Mucosa of stomach (tissue), 1 donor: ENCODE measurements around the gene CACNA2D3.

Experiments
- H3K27me3 ChIP-seq: one replicate; pipeline ENCODE4 v1.7.0; 2013; ENCODE audit warnings: mild to moderate bottlenecking, low read length; ENCODE audit not compliant: control insufficient read depth, insufficient read depth
- H3K36me3 ChIP-seq: one replicate; pipeline ENCODE4 v1.7.0; 2013; ENCODE audit warnings: low read length; ENCODE audit not compliant: control insufficient read depth, insufficient read depth
- H3K4me1 ChIP-seq: one replicate; pipeline ENCODE4 v1.7.0; 2013; ENCODE audit warnings: mild to moderate bottlenecking, low read length; ENCODE audit not compliant: control insufficient read depth, insufficient read depth
- H3K4me3 ChIP-seq: one replicate; pipeline ENCODE4 v1.7.0; 2013; ENCODE audit warnings: low read length
- H3K9ac ChIP-seq: one replicate; pipeline ENCODE4 v1.7.0; 2013; ENCODE audit warnings: mild to moderate bottlenecking, low read length, moderate library complexity
- H3K9me3 ChIP-seq: one replicate; pipeline ENCODE4 v1.7.0; 2013; ENCODE audit warnings: mild to moderate bottlenecking, low read length, moderate library complexity; ENCODE audit not compliant: control insufficient read depth
- donor health status: Pancreatic carcinoma.

CACNA2D3 gene

DNA sequence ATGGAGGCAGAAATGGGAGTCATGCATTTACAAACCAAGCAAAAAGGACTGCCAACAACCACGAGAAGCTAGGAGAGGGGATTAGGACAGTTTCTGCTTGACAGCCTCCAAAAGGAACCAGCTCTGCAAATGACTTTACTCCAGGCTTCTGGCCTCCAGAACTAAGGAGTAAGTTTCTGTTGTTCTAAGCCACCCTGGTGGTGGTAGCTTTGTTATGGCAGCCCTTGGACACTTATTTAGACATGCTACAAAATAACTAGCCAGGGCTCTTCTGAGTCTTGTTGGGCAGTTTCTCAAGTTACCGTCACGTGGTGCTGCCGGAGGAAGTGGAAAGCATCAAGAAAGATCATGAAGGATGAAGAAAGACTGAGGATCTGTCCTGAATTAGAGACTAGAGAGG, 419.0 kb downstream of the CACNA2D3 start:
- no peak overlapping the region for H3K9ac ChIP-seq
- no peaks in the 10 kb centered on the region for H3K9me3 ChIP-seq
- no peaks in the 10 kb centered on the region for H3K36me3 ChIP-seq
- H3K4me3 ChIP-seq, result no peak overlapping the region
- no peaks in the 10 kb centered on the region for H3K27me3 ChIP-seq
- H3K4me1 ChIP-seq, result no peaks in the 10 kb centered on the region

DNA sequence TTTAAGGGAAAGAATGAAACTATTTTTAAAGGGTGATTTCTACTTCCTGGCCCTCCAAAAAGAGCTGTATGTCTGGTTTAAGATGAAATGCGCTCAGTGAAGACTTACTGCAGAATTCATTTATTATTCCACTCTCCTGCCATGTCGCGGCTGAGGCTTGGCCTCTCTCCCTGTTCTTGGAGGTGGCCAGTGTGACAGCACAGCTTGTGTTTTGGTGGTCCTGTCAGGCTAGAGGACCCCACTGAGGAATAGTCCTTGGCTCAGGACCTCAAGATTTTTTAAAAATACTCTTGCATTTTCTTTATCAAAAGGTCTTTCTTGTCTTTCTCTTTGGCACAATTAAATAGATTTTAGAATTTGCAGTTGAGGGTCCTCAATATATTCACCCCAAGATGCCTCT, 421.1 kb downstream of the CACNA2D3 start:
- Histone ChIP-seq H3K9ac (no peak overlapping the region), H3K4me3 (no peak overlapping the region), H3K27me3 (no peaks in the 10 kb centered on the region), H3K4me1 (no peaks in the 10 kb centered on the region), H3K9me3 (no peaks in the 10 kb centered on the region), H3K36me3 (no peaks in the 10 kb centered on the region)

DNA sequence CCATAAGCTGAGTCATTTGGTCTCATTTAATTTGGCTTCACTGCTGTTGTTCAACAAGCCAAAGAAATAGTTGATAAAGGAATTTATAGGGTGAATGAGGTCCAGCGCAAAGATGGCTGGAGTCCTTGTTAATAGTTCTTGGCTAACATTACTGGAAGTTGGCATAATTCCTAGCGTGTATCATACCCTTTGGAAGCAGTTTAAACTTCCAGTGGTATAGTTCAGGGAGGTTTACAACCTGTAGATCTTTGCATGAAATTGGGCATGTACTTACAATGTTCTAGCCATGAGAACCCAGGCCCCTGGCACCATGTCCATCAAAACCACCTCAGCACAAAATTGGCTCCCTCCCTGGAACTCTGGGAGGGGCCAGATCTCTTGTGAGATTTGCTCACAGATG, 424.7 kb downstream of the CACNA2D3 start:
- Histone ChIP-seq H3K9ac (no peak overlapping the region), H3K4me3 (no peak overlapping the region), H3K36me3 (no peaks in the 10 kb centered on the region), H3K9me3 (no peaks in the 10 kb centered on the region), H3K4me1 (no peaks in the 10 kb centered on the region), H3K27me3 (no peaks in the 10 kb centered on the region)

DNA sequence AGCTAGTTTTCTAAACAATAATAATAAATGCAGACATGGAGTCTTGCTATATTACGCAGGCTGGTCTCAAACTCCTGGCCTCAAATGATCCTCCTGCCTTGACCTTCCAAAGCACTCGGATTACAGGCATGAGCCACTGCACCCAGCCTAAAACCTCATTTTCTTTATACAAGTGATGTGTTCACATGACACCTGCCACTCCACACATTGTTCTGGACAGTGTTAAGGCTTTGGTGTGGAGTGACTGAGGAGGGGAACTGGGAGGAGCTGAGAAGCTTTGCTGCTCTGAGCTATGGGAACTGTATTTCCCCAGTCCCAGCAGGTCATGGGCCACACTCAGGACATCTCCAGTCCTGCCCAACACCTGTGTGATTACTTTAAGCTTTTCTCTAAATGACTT, 425.5 kb downstream of the CACNA2D3 start:
- no peak overlapping the region for H3K4me3 ChIP-seq
- H3K4me1 ChIP-seq, result no peaks in the 10 kb centered on the region
- H3K9me3 ChIP-seq, result no peaks in the 10 kb centered on the region
- no peaks in the 10 kb centered on the region for H3K36me3 ChIP-seq
- no peak overlapping the region for H3K9ac ChIP-seq
- no peaks in the 10 kb centered on the region for H3K27me3 ChIP-seq

DNA sequence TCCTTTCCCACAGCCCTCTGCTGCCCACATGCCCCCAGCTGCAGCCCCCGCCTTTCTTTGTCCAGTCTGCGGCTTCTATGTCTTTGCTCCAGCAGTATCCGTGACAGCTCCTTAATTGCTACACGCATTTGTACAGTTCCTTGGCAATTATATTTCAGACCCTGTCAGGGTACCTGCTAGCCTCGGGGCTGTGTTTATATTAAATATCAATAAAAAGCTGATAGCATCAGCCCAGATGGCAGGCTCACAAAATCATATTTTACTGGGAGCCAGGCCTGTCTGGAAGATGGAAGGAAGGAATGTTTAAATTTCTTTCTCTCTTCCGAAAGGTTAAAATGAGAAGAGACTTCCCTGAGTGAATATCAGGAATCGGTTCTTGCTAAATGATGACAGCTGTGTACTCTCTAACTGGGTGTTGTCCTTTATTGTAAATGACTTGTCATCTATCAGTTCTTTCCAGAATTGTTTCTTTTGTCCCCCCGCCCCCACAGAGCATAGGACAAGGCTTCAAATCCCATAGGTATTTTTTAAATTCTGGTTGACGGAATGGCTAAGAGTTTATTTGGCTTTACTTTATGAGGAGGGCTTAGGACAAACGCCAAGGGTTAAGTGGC, 427.4 kb downstream of the CACNA2D3 start:
- H3K36me3 ChIP-seq, result no peaks in the 10 kb centered on the region
- no peaks in the 10 kb centered on the region for H3K27me3 ChIP-seq
- no peaks in the 10 kb centered on the region for H3K4me1 ChIP-seq
- H3K9ac ChIP-seq, result no peak overlapping the region
- no peaks in the 10 kb centered on the region for H3K9me3 ChIP-seq
- no peak overlapping the region for H3K4me3 ChIP-seq

DNA sequence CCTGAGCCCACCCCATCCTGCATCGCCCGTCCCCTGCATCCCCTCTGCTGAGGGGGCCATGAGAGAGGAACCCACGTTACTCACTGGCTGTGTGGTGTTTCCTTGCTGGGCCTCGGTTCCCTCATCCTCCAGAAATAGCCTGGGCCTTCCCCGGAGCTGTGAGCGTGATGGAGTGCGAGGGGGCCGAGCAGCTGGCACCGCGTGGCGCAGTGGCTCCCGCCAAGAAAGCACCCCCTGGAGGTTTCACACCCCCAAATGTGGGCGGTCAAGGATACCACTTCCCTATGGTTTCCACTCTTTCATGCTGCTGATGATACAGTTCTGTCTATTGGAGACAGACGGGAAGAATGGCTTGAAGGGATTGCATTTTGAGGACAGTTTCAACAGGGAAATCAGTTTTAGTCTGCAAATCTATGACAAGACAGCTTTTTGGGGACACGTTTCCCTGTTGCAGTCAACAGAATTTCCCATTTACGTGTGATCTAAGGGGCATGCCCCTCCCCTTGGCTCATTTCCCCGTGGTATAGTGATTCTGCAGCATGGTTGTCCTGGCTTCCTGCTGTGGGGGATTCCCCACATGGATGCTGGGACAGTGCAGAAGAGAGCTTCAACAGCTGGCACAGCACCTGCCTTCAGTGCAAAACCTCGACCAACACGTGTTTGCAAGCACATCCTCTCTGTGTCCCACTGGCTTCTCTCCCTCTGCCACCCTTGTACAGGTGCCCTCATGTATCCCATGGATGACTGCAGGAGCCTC, 428.0 kb downstream of the CACNA2D3 start:
- H3K9ac ChIP-seq, result no peak overlapping the region
- H3K4me1 ChIP-seq, result no peaks in the 10 kb centered on the region
- no peaks in the 10 kb centered on the region for H3K9me3 ChIP-seq
- no peaks in the 10 kb centered on the region for H3K36me3 ChIP-seq
- H3K4me3 ChIP-seq, result no peak overlapping the region
- H3K27me3 ChIP-seq, result no peaks in the 10 kb centered on the region

DNA sequence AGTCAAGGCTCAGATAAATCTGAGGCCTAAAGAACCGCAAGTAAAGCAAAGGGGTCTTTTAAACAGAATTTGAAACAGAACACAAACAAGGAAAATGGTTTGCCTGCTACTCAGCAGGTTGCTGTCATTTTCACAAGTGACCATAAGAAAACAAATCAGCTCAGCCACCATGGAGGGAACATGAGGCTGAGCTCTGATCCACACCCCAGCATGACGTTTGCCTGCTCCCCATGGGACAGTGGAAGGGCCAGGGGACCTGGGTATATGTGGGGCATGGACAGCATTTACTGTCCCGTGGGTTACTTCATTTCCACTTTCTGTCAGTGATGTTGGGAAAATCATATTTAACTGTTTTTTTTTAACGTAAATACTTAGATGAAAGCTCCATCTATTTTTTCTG, 434.3 kb downstream of the CACNA2D3 start:
- Histone ChIP-seq H3K36me3 (no peaks in the 10 kb centered on the region), H3K9ac (no peak overlapping the region), H3K4me3 (no peak overlapping the region), H3K4me1 (no peaks in the 10 kb centered on the region), H3K9me3 (no peaks in the 10 kb centered on the region), H3K27me3 (no peaks in the 10 kb centered on the region)

DNA sequence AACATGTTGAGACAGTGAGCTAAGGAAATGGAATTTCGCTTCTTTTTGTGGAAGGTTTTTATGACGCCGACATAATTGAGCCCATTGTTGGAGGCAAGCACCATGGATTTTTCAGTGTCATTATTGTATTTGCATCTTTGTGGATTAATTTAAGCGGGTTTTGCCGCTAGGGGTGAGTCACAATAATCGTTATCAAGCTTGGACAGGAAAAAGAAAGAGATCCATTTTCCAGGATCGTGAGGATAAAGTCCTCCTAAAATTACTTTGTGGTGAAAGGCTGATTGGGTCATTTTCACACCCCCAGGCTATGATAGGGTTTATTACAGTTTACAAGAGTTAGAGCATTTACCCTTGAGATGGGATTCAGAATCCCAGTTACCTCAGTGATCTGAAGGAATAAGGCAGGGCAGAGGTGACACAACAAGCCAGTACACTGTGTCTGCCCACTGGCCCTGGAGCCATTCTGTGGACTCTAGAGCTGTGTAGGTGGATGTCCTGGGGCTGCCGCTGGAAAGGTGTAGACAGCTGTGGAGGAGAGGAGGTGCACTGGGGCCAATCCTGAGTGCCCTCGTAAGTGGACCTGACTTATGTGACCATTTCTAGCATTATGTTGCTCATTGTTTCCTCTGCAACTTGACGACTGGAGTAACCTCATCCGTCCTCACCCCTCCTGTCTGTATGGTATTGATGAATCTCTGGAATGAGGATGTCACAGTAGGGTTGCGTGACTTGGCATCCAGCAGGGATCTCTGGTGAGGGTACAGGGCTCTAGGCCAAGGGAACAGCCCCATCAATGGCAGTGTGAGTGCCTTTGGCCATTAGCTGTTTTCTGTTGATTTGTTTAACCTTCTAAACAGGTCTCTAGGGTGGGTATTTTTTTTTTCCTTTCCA, 435.4 kb downstream of the CACNA2D3 start:
- Histone ChIP-seq H3K9ac (no peak overlapping the region), H3K4me1 (no peaks in the 10 kb centered on the region), H3K27me3 (no peaks in the 10 kb centered on the region), H3K4me3 (no peak overlapping the region), H3K36me3 (no peaks in the 10 kb centered on the region), H3K9me3 (no peaks in the 10 kb centered on the region)

DNA sequence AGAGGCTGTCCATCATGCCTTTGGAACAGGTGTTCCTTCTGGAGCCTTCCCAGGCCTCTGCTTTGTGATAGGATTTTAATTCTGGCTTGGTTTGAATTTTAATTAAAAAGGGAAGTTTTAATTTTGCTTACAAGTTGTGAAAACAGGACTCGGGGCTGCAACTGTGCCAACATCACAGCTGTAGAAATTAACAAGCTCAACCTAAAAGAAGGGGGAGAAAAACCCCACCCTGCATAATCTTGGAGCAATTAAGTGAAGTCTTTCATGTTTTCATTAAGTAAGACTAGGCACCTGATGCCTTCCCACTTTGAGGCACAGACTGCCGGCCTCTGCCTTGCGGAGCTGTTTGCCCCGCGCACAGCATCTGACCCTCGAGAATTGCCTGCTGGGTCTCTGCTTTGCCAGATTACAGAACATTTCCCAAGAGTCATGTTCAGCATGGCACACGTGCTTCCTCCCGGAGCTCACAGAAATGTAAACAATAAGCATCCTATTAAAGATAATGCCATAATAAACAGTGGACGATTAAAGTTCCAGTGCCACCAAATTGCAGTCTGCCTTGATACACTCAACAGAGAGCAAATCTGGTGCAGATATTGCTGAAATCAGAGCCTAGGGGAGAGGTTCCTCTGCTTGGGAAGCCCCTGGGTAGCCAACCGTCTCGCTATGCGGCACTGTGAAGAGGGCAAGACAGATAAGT, 441.3 kb downstream of the CACNA2D3 start:
- H3K9ac ChIP-seq, result no peak overlapping the region
- no peak overlapping the region for H3K4me3 ChIP-seq
- no peaks in the 10 kb centered on the region for H3K27me3 ChIP-seq
- H3K4me1 ChIP-seq, result no peaks in the 10 kb centered on the region
- H3K9me3 ChIP-seq, result no peaks in the 10 kb centered on the region
- H3K36me3 ChIP-seq, result no peaks in the 10 kb centered on the region

DNA sequence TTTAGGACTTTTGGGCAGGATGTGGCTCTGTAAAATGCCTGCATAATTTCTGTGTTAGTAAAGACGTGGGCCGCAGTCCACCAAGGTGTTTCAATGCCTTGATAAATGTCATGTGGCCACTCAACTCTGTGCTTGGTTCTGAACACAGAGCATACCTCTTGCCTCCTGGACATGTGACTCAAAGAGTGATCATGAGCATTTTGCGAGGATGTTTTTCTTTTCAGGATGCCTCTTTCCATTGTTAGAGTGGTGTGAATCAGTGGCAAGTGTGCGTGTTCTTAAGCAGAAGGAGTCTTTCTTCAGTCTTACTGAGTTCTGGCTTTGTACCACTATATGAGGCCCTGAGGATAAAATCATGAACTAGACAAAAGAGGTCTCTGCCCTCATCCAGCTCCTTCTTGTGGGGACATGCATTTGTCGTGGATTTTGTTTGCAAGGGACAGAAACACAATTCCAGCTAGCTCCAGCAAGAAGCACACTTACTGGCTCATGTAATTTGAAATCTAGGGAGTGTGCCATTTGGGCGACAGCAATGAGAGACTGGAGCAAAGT, 442.1 kb downstream of the CACNA2D3 start:
- no peak overlapping the region for H3K9ac ChIP-seq
- H3K4me1 ChIP-seq, result no peaks in the 10 kb centered on the region
- no peaks in the 10 kb centered on the region for H3K27me3 ChIP-seq
- H3K9me3 ChIP-seq, result no peaks in the 10 kb centered on the region
- H3K4me3 ChIP-seq, result no peak overlapping the region
- H3K36me3 ChIP-seq, result no peaks in the 10 kb centered on the region

DNA sequence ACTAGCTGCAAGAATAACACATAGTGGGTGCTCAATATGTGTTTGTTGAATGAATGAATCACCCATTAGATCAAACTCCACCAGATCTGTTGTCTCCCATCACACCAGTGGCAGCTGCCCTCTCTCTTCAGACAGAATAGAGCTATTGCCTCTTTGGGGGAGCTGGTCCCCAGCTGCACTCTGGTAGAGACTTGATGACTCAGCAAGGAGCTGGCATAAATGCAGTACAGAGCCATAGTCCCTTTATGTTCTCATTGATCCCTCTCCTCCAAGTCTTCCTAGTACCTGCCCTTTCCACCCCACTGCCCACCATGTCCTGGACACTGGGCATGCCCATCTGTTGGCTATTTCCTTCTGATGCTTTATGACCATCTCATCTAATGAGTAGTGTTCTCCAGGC, 443.6 kb downstream of the CACNA2D3 start:
- no peak overlapping the region for H3K4me3 ChIP-seq

More for the DNA sequence above, 443.6 kb downstream of the CACNA2D3 start:
- Histone ChIP-seq H3K9me3 (no peaks in the 10 kb centered on the region), H3K9ac (no peak overlapping the region), H3K36me3 (no peaks in the 10 kb centered on the region), H3K27me3 (no peaks in the 10 kb centered on the region), H3K4me1 (no peaks in the 10 kb centered on the region)
